Head of caudate nucleus (tissue), 42 donors: Measurements from ENCODE around the gene PRDM16.

Source experiments
- DNase-seq, 42 donors: peaks; one replicate each; pipeline versions ENCODE4 v3.0.0 to v3.0.0-alpha.2; 2020 to 2021; ENCODE audit warnings: mixed read lengths in 7 of 42
- intact Hi-C: fragments of 100-400 bp; cut with DNase I; formaldehyde crosslinking; loops from one replicate; pipeline ENCODE4 v1.15.0; 2022

PRDM16 gene

GRCh38 chr1:3195480-3195815 is 126.4 kb downstream of the PRDM16 start:
- intact Hi-C loops: no loop called here
- DNase-seq: no peak

- DNase-seq: no peak
- intact Hi-C loops: no loop called here
These were observed 127.0 kb downstream of the PRDM16 start for GRCh38 chr1:3195966-3196515.

GRCh38 chr1:3196577-3197245 is 127.7 kb downstream of the PRDM16 start:
- intact Hi-C loops: no loop called here
- DNase-seq: no peak

- intact Hi-C loops: no loop called here
- no peak for DNase-seq
These were observed 128.8 kb downstream of the PRDM16 start for GRCh38 chr1:3197781-3198316.

- intact Hi-C loops: no loop called here
These were observed 129.6 kb downstream of the PRDM16 start for GRCh38 chr1:3198371-3199271.

GRCh38 chr1:3204725-3205124 is 135.7 kb downstream of the PRDM16 start:
- intact Hi-C loops: no loop called here
- DNase-seq: no peak

More at GRCh38 chr1:3198371-3199271, 129.6 kb downstream of the PRDM16 start:
- DNase-seq: no peak

- intact Hi-C loops: no loop called here
- DNase-seq: no peak
These were observed 136.8 kb downstream of the PRDM16 start for GRCh38 chr1:3205815-3206214.

- intact Hi-C loops: no loop called here
- DNase-seq: no peak
These were observed 137.7 kb downstream of the PRDM16 start for GRCh38 chr1:3206696-3207095.

- no peak for DNase-seq
These were observed 138.3 kb downstream of the PRDM16 start for GRCh38 chr1:3207217-3207848.

GRCh38 chr1:3208819-3209200 is 139.8 kb downstream of the PRDM16 start:
- intact Hi-C loops: no loop called here
- no peak for DNase-seq

More at GRCh38 chr1:3207217-3207848, 138.3 kb downstream of the PRDM16 start:
- intact Hi-C loops: no loop called here

GRCh38 chr1:3209201-3209600 is 140.2 kb downstream of the PRDM16 start:
- DNase-seq: no peak
- intact Hi-C loops: no loop called here

- intact Hi-C loops: no loop called here
These were observed 142.8 kb downstream of the PRDM16 start for GRCh38 chr1:3211582-3212375.

GRCh38 chr1:3212453-3213355 is 143.7 kb downstream of the PRDM16 start:
- no peak for DNase-seq
- intact Hi-C loops: no loop called here

More at GRCh38 chr1:3211582-3212375, 142.8 kb downstream of the PRDM16 start:
- DNase-seq: peak in 35 of 42 donors; percentile 18 to 74 (median 55)

GRCh38 chr1:3213730-3214129 is 144.7 kb downstream of the PRDM16 start:
- no peak for DNase-seq
- intact Hi-C loops: no loop called here

GRCh38 chr1:3215198-3216014 is 146.4 kb downstream of the PRDM16 start:
- DNase-seq: peak in 32 of 42 donors; percentile 19 to 80 (median 48)
- intact Hi-C loops: no loop called here

- DNase-seq: no peak
- intact Hi-C loops: no loop called here
These were observed 147.0 kb downstream of the PRDM16 start for GRCh38 chr1:3216015-3216391.

- no peak for DNase-seq
- intact Hi-C loops: no loop called here
These were observed 148.2 kb downstream of the PRDM16 start for GRCh38 chr1:3217181-3217641.
